Heart left ventricle (tissue), 13 donors: ENCODE measurements around the gene CKAP5.

Experiments
- CTCF ChIP-seq, 12 donors: fragments of 200-600 bp; sonication (generic) in 4 of 12; IDR thresholded peaks; one replicate each; pipeline versions ENCODE4 v1.5.0 to v1.8.0; 2018 to 2022; ENCODE audit warnings: antibody characterized with exemption in 12 of 12, mild to moderate bottlenecking in 5 of 12
- POLR2A ChIP-seq, 2 donors: fragments of 450-650 bp; IDR thresholded peaks; one replicate each; pipeline ENCODE4 v1.6.1; 2017; ENCODE audit warnings: antibody characterized with exemption in 2 of 2, mild to moderate bottlenecking in 2 of 2, moderate library complexity in 2 of 2
- donor health status: ischemic (EF 13 %, LVEDD 7.1; RV severe dilation, severe dysfunction).
- donor health status: DM: no; HTN: yes; CAD: no.
- donor health status: DM: no; HTN: no; CAD: no.
- donor health status: ischemic (EF 25% LVEDD 6.9; RV normal size, moderate dysfunction).
- donor health status: ischemic (EF 25% LVEDD 5.7; RV mildly dilated, moderate dysfunction).
- donor health status: ischemic (EF 35%, LVEDD 5.7; RV mildly dilated, moderate dysfunction).
- donor health status: nonischemic (EF 11% LVEDD 7.7; RV severe dilation, severe dysfunction).
- donor health status: DM: yes; HTN: yes; CAD: no.
- donor health status: PGD.
- donor health status: ischemic (EF 29% LVEDD 5.4; RV normal size, mild dysfunction).
- donor health status: nonischemic (EF 23%, LVEDD 6.1; RV moderate dilation, normal function).

DNA sequence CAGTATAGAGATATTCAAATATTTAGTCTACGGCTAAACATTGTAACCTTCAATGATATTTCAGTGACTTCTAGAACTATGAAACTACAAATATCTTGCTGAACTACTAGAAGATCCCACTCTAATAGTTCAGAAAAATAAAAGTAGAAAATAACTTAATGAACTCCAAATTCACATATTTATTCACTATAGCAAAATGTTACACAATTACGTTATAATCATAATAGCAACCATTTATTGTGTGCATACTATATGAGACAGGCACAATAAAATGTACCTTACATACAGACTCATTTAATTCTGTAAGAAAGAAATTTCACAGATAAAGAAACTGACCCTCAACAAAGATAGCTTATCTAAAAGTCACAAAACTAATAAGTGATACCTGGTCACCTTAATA lies 69.2 kb downstream of the CKAP5 start:
- TF ChIP-seq CTCF (IDR thresholded peaks at IDR 0.05) (no peak), POLR2A (IDR thresholded peaks at IDR 0.05) (no peak)
